Coronary artery (tissue), 2 donors: ENCODE results near the gene PRKRA.

Source experiments
- DNase-seq: peaks from one replicate; pipeline ENCODE4 v3.0.0-alpha.2; 2017; ENCODE audit warnings: low spot score
- H3K27ac ChIP-seq, 2 donors: fragments of 200-600 bp; sonication (generic); one replicate each; pipeline ENCODE4 v1.5.1; 2016 to 2019
- H3K4me3 ChIP-seq: fragments of 200-600 bp; sonication (generic); 2 replicates; pipeline ENCODE4 v1.5.1; 2016; ENCODE audit warnings: mild to moderate bottlenecking, moderate library complexity
- CTCF ChIP-seq: fragments of 200-600 bp; sonication (generic); IDR thresholded peaks from one replicate; pipeline ENCODE4 v1.5.1; 2019; ENCODE audit warnings: antibody characterized with exemption

Gene PRKRA

GRCh38 chr2:178469219-178469849 is 18.4 kb upstream of the PRKRA start:
- no peak for DNase-seq
- Histone ChIP-seq H3K27ac (no peak overlapping the region), H3K4me3 (no peak overlapping the region)
- no peak for TF ChIP-seq CTCF

DNA sequence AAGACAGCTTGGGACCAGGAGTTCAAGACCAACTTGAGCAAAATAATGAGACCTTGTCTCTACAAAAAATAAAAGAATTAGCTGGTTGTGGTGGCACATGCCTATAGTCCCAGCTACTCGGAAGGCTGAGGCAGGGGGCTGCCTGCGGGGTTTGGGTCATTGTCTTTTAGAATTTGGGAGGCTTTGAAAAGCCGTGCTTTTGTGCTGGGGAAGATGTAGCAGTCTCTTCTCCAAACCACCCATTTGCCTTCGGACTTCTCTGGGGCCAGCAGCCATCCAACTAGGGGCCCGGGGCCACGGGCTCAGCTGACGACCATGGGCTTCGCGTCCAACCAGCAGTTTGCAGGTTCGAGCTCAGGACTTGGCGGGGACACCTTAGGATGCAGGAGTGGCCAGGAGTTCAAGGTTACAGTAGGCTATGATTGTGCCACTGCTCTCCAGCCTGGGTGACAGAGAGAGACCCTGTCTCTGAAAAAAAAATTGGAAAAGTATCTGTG is 6.5 kb upstream of the PRKRA start:
- no peak overlapping the region for H3K4me3 ChIP-seq

DNA sequence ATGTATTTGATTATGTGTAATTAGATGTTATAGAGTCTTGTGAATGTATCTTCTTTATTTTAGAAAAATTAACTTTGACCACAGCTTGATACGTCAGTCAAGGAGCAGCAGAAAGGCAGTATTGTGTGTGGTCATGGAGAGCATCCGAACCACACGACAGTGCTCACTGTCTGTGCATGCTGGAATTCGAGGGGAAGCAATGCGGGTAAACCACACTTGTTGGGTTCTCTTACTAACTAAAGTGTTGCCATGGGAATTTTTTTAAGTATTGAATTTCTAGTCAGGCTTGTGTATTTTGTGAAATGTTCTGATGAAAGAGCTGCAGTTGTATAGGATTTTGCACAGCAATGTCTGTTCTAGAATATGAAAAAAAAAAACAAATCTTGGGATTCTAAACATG is 5.0 kb upstream of the PRKRA start:
- DNase-seq: no peak
- no peak overlapping the region for H3K4me3 ChIP-seq
- H3K27ac ChIP-seq: no peak overlapping the region
- TF ChIP-seq CTCF: no peak

More for the DNA sequence above, 6.5 kb upstream of the PRKRA start:
- no peak for TF ChIP-seq CTCF
- H3K27ac ChIP-seq: no peak overlapping the region
- DNase-seq: no peak

GRCh38 chr2:178452870-178453269 is 1.9 kb upstream of the PRKRA start:
- H3K27ac ChIP-seq: no peak overlapping the region
- no peak overlapping the region for H3K4me3 ChIP-seq
- DNase-seq: no peak
- no peak for TF ChIP-seq CTCF

GRCh38 chr2:178452334-178452733 is 1.4 kb upstream of the PRKRA start:
- no peak overlapping the region for H3K27ac ChIP-seq

GRCh38 chr2:178450524-178450773 is 526 bp downstream of the PRKRA start:
- H3K4me3 ChIP-seq: peak overlapping the region; percentile 98
- no peak for TF ChIP-seq CTCF
- peak overlapping the region; percentile 97 to 100 for H3K27ac ChIP-seq
- no peak for DNase-seq

More at GRCh38 chr2:178452334-178452733, 1.4 kb upstream of the PRKRA start:
- no peak for TF ChIP-seq CTCF
- DNase-seq: no peak
- H3K4me3 ChIP-seq: no peak overlapping the region

DNA sequence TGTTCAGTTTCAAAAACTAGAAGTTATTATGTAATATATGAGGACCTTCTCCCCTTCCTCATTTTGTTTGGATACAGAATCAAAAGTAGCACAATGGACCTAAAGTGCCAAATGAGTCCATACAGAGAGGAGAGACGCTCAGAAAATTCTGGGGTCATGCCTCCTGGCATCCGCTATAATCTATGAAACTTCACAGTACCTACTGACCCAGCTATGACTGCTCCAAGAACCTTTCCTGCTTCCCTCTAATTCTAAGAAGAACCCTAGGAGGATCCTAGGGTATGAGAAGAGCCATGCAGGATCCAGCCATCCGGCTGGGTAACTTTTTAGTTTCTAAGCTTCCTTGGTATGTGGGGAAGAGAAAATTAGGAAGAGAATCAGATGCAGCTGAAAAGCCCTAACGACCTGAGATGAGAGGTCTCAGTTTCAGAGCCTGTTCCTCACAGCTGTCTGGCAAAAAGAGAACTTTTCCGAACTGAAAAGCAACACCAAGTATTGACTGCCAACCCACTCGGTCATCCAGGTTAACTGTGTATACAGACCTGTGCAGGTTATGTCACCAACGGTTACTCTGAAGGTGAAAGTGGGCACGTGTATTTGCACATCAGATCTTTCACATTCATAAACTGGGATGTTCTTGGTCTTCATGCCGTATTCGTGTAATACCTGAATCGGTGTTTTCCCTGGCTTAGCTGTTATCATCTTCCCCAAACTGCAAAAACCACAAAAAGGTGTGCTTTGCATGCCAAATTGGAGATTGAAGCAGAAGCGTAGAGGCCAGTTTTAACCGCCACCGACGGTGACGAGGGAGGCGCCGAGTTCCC is 1.1 kb downstream of the PRKRA start:
- peak overlapping the region; percentile 97 to 100 for H3K27ac ChIP-seq
- DNase-seq: no peak
- TF ChIP-seq CTCF: no peak
- peak overlapping the region; percentile 98 for H3K4me3 ChIP-seq
